ENCODE measurements around the gene CCNL1.
"Not testable (repeated sequence)": the region's sequence is repeated elsewhere in the genome, so short reads cannot be mapped to it uniquely, and the experiment has no call there.

CCNL1 gene

DNA sequence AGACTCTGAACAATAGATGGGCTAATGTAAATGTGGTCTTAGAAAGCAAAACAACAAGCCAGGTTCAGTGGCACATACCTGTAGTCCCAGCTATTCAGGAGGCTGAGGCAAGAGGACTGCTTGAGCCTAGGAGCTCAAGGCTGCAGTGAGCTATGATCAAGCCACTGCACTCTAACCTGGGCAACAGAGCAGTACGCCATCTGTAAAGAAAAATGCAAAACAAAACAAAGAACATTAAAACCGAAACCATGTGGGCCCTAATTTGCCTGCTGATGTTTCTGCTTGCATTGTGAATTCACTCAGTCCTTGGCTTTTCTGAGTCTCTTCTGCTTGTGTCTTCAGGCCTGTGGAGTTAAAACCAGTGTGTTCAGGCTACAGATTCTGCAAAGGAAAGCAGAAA is 56.7 kb downstream of the CCNL1 start:
- DNase-seq (ENCODE audit: low spot score) = no peak

- not testable (repeated sequence) for DNase-seq (ENCODE audit: low spot score)
Observed at GRCh38 chr3:157102595-157102994, 57.4 kb downstream of the CCNL1 start.

DNA sequence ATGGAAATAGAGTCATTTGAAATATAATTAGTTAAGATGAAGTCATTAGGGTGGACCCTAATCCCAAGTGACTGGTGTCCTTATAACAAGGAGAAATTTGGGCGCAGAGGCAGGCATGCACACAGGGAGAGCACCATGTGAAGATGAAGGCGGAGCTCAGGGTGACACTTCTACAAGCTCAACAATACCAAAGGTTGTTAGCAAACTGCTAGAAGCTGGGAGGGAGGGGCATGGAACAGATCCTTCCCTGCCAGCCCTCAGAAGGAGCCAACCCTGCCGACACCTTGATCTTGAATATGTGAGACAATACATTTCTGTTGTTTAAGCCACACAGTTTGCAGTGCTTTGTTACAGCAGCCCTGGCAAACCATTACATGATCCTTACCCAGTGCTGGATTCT is 57.8 kb downstream of the CCNL1 start:
- no peak for DNase-seq (ENCODE audit: low spot score)

DNA sequence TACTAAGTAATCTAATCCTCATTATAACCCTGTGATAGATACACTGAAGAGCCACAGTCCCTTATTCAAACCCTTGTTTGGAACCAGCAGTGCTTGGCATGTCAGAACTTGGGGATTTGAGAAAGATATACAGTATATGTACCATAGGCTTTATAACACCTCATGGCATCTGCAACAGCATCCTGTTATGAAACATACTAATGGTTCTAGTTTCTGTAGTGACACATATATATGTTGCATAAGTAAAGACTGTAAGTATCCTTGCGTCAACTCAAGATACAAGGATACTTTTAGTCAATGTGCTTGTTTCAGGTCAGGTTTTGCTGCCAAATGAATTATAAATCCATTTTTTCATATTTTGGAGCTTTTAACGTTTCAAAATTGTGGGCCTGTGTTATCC is 58.5 kb downstream of the CCNL1 start:
- DNase-seq (ENCODE audit: low spot score) = no peak

DNA sequence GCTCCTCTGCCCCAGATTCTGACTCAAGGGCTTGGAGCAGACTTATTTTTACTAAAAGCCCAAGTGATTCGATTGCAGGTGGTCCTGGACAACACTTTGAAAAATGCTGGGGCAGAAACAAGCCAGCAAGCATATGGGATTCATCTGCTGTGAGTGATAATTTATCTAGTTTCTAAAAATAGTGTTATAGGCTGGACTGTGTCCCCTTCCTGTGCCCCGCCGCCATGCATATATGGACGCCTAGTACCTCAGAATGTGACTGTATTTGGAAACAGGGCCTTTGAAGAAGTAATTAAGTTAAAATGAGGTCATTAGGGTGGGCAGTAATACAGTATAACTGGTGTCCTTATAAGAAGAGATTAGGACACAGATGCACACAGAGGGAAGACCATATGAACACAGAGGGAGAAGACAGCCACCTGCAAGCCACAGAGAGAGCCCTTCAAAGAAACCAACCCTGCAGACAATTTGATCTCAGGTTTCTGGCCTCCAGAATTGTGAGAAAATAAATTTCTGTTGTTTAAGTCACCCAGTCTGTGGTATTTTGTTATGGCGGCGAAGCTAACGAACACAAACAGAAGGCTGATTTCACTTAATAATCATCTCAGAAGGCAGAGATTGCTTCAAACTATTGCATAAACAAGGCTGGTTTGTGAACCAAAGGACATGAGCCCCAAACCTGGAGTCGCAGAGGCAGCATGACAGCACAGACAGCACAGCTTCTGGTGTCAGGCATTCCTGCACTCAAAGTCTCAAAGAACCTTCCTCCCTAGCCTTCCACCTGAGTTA is 59.1 kb downstream of the CCNL1 start:
- no peak for DNase-seq (ENCODE audit: low spot score)

DNA sequence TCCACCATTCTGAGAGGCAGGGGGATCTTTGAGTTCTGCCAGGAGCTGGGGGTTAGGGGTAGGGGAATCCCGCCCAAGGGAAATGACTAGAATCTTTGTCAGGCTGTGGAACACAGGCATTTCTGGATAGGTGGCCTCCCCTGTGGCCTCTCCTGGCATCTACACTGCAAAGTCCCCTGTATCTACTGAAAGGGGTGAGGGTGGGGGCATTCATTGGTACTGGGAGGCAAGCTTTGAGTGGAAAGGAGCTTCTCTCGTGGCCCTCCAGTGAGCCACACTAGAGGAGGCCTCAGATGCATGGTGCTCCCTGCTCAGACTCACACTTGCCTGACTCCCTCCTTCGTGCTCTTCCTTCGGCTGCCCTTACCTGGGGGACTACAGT is 59.9 kb downstream of the CCNL1 start:
- no peak for DNase-seq (ENCODE audit: low spot score)

DNA sequence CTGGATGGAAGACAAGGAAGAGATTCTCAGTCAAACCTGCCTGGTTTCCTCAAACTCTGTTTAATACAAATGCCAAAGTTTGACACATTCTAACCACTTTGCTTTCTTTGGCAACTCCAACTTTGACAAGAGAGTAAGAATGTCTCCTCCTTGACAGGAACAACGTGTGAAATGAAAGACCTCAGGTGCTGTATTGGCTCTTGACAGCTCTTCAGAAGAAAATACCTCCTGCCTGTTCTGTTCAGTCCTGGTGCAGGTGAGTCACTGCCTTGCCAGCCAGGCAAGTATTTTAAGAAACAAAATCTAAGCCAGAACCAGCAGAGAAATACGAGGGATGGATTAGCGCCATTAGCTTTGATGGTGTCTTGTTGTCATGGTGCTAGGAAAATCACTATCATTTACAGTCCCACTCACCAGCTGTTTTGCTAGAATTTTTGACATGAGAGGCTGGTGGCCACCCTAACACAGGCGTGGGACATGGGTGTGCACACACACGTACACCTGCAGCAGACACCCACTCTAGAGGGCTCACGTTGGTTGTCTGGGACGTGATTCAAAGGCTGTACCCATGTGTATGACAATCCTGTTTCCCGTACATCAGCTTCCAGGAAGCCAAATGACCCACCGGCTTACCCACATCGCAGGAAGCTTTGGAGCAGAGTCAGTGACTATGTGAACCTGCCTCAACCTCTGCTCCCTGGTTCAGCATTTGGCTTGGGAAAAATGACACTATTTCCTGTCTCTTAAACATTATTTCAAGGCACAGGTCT is 60.4 kb downstream of the CCNL1 start:
- no peak for DNase-seq (ENCODE audit: low spot score)

GRCh38 chr3:157098823-157099185 is 61.1 kb downstream of the CCNL1 start:
- no peak for DNase-seq (ENCODE audit: low spot score)

DNA sequence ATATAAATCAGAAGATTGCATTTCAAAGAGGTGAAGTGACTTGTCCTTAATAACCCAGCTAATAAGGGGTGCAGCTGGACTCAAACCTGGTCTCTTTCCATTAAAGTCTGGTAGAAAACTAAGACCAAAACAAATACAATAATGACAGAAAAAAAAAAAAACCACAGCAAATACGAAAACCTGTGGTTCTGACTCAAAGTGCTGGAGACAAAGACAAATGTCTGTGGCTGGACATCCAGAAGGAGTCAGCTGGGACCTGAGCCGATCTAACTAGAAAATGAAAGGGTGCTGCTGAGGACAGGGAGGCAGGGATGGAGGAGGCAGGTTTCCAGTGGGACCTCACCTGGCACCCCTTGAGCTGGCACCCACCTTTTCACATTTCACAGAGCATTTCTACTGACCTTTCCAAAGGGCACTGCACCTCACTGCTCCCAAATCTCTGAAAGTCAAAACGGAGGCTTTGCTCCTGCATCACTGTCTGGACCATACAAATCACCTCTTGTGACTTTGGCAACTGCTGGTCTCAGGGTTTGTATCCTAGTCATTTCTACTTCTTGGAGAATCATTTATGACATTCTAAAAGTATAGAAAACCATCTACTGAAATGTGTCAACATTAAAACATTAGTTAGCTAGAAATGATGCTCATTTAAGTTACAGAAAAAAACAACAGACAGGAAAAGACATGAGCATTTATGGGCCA is 61.7 kb downstream of the CCNL1 start:
- DNase-seq (ENCODE audit: low spot score) = no peak

Data from cerebellar cortex (tissue), 1 donor.